Activated CD8-positive, alpha-beta memory T cell treated with anti-CD3 and anti-CD28 coated beads, Interleukin-2, amount 50 U/mL, for 24 hours (primary cell): ENCODE results near the gene CCDC50.

Experiments
- DNase-seq: peaks from one replicate; pipeline ENCODE4 v3.0.0-alpha.2; 2020; ENCODE audit errors: extremely low read depth

The CCDC50 gene

GRCh38 chr3:191347228-191347627 is 18.0 kb downstream of the CCDC50 start:
- no peak for DNase-seq

DNA sequence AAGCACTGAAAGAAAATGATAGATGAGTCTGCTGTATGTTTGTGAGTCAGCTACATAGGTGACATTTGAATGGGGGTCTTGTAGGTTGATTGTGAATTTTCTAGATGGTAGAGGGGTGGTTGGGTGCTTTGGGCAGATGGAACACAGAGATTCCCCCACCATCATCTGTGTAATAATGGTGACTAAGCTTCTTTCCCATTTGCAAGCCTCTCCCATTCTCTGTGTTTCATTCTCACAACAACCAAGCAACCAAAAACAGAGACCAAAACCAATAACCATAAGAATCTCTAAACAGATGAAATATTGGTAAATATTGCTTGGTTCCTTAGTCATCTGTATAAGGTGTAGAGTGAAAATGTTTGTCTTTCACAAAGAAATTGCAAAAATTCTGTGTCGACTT is 18.9 kb downstream of the CCDC50 start:
- DNase-seq, result no peak

- DNase-seq, result no peak
These were observed 21.3 kb downstream of the CCDC50 start for GRCh38 chr3:191350396-191351090.

DNA sequence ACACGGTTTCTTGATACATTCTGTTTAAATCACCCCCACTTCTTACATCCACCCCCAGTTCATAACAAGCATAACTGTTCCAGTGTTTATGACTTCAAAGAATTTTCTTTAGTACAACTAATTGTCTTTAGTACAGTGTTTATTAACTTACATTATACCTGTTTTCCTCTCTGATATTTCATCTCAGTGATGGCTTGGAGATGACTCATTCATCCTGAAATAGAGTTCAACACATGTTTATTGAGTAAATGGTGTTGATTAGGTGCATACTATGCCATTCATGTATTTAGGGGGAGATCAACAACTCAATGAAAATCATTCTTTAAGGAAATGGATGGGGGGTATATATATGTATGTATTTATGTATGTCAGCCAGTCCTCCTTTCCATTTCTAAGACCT is 22.8 kb downstream of the CCDC50 start:
- no peak for DNase-seq

DNA sequence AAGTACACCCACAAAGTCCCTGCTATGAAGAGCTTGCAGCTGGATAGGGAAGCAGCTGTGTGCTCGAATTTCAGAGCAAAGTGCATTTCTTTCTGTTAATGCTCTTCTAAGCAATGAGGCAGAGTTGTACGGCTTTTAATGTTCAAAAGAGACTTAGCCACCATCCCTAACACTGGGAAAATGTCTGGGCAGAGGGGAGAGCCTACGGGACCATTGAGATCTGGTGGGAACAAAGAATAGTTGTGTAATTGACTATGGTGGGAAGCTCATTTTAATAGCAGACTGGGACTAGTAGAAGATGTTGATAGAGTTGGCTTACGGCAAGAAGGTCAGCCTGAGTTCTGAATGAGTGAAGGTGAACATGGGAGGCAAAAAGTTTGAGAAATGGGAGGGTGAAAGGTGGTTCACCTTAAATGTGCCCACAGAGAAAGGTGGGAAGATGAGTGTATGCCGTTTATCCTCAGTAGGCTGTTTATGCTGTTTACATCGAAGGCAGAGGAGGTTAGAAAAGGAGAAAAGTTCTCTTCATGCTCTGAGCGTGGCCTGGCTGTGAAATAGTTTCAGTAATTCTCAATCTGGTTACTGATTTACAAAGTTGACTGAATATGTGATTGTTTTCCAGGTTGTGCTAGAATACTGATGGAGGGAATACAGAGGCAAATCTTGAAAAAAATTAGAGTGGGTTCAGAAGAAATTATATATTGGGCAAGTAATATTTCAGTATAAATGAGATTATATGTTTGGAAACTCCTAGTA is 24.0 kb downstream of the CCDC50 start:
- DNase-seq, result no peak

DNA sequence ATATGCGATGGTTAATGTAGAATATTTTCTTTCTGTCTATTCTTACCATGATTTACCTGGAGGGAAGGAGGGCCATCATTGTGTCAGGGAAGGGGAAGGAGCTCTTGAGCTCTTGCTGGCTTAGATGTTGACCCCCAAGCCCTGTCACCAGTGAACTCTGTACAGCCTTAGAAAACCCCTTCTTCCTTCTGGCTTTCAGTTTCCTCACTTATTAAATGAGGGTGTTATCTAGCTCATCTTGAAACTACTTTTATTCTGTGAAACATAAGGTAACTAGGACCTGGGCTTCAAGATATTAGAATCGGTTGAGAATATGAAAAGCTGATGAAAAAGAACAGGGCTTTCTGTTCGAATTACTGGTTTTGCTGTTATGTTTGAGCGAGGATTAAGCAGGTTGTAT is 26.2 kb downstream of the CCDC50 start:
- no peak for DNase-seq

GRCh38 chr3:191356631-191357439 is 27.6 kb downstream of the CCDC50 start:
- no peak for DNase-seq

DNA sequence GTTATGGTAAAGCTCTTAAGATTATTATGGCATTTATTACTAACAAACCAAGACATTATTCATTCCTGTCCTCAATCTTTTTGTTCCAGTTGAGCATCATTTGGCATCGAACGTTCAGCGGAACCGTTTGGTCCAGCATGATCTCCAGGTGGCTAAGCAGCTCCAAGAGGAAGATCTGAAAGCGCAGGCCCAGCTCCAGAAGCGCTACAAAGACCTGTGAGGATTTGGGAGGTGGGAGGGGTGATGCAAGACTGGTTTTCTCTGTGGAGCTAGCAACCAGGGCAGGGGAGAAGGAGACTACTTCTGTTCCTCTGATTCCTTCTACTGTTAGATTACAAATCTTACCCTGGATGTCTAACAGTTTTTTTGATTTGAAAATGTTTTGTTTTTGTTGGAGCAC is 28.7 kb downstream of the CCDC50 start:
- DNase-seq, result no peak

- DNase-seq, result no peak
These were observed 29.7 kb downstream of the CCDC50 start for GRCh38 chr3:191358929-191359328.

- no peak for DNase-seq
These were observed 31.4 kb downstream of the CCDC50 start for GRCh38 chr3:191360620-191361019.

DNA sequence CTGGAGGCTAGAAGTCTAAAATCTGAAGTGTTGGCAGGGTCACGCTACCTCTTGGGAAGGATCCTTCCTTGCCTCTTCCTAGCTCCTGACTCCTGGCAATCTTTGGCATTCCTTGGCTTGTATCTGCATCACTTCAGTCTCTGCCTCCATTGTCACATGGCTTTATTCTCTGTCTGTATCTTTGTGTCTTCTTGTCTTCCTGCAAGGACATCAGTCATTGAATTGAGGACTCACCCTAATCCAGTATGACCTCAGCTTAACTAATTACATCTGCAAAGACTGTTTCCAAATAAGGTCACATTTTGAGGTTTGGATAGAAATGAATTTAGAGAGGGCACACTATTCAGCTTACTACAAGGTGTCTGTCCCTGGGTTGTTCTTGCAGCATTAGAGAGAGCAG is 32.3 kb downstream of the CCDC50 start:
- no peak for DNase-seq

DNA sequence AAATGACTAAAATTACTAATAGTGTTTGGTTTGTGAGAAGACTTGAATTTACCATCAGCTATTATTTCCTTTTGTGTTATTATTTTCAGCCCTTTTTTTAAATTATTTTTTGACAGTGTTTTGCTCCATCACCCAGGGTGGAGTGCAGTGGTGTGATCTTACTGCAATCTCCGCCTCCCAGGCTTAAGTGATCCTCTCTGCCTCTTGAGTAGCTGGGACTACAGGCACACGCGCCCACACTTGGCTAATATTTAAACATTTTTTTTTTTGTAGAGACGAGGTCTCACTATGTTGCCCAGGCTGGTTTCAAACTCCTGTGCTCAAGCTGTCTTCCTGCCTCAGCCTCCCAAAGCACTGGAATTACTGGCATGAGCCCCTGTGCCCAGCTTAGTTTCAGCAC is 32.8 kb downstream of the CCDC50 start:
- DNase-seq, result no peak

DNA sequence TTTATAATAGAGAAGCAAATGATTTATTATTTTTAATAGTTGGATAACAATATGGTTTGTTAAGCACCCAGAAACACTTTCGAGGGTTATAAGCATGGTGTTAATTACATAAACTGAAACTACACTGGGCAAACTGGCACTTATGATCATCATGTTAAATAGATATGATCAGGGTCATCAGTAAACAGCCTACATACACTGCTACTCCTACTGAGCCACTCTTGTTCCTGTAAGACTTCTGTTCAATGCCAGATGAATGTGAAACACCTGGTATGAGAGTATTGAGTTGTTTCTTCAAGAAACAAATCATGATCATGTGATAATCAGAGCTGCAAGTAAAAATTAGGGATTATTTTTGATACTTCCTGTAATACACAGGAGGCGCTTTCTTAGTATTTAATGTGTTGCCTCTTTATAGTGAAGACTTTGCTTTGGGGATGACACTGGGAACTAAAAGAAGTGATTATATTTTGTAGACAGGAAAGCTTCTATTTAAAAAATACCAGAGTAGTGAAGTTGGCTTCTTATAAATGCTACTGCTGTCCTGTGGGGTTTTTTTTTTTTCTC is 33.4 kb downstream of the CCDC50 start:
- no peak for DNase-seq

DNA sequence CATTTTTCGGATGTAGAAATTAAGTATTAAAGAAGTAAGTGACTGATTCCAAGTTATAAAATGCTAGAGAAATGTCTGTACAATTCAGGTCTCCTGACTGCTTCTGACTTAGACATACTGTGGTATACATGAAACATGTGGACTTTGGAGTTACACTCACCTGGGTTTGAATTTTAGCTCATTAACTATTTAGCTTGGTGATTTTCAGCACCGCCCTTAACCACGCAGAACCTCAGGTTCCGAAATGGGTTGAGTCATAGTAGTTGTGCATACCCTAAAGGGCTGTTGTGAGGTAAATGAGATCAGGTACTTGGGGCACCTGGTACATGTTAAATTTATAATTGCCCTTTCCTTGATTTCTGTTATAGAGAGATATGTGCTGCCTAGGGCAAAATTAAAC is 34.0 kb downstream of the CCDC50 start:
- no peak for DNase-seq

DNA sequence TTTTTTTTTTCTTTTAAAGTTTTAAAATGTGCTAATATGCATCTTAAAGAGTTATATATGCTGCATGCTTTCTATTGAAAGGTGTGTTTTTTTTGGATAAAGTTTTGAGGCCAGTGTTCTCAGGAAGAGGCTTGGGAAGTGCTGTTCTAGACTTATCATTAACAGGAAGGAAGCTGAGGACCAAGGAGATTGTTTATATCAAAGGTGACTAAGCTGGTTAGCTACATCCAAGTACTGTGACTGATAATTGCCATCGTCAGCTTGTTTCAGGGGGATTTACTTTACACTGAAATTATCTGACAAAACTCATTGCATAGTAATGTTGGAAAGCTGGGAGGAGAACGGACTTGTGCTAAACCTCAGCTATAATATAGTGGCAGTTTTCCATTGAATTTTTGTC is 37.5 kb downstream of the CCDC50 start:
- no peak for DNase-seq

GRCh38 chr3:191368755-191369615 is 39.8 kb downstream of the CCDC50 start:
- DNase-seq, result no peak

GRCh38 chr3:191369616-191370010 is 40.4 kb downstream of the CCDC50 start:
- no peak for DNase-seq

DNA sequence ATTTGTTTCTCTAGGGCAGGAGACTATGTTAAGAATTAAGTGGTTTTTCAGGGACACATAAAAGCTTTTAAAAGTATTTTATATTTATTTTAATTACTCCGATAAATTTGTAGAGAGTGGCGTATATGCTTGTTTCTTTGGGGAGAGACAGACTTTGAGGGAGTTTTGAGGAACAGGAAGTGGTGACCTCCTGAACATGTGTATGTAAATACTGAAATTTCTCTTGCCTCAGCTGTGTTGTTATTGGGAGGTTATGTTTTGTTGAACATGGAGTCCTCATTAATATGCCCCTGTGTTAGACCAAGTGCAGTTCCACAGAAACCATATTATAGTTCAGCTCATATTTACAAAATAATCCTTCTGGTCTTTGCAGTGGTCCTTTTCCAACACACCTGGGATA is 42.9 kb downstream of the CCDC50 start:
- no peak for DNase-seq

- DNase-seq, result no peak
These were observed 44.1 kb downstream of the CCDC50 start for GRCh38 chr3:191373327-191373726.

DNA sequence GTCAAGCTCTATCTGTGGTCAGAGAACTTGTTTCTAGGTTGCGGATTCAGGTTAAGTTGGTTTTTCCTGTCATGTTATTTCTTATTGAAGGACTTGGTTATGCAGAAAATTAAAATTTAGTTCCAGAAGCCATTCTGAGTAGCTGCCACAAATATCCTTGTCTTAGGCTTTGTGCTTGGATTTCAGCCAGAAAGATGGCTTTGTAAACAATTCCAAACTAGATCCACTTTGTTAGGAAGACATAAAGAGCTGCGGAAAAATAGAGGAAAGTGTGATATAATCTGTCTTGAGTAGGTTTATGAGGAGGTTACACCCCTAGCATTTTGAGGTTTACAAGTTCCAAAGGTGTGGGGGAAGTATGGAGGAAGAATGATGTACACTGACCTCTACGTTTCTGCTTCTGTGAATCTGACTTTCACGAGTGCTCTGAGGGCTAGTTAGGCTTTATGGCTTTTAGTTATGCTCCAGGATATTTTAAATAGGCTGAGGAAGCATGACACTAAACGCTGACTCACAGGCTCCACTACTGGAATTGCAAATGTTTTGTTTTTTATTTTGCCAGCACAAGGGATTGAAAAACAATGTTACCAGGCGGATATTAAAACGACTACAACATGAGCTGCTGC is 47.4 kb downstream of the CCDC50 start:
- DNase-seq, result no peak
